NCI-H146 (cell line): ENCODE results near the gene SEMA3G.

Experiments used
- DNase-seq: peaks from one replicate; lab custom pipeline; 2025; lab: John Stamatoyannopoulos, UW

Gene SEMA3G

GRCh38 chr3:52408466-52408865 is 36.4 kb downstream of the SEMA3G start:
- no peak for DNase-seq

- no peak for DNase-seq
Measured at GRCh38 chr3:52407779-52408178, 37.1 kb downstream of the SEMA3G start.

GRCh38 chr3:52406791-52407510 is 38.0 kb downstream of the SEMA3G start:
- no peak for DNase-seq

- no peak for DNase-seq
Measured at GRCh38 chr3:52406231-52406661, 38.7 kb downstream of the SEMA3G start.

GRCh38 chr3:52405601-52406110 is 39.2 kb downstream of the SEMA3G start:
- no peak for DNase-seq

GRCh38 chr3:52405066-52405465 is 39.8 kb downstream of the SEMA3G start:
- no peak for DNase-seq

- no peak for DNase-seq
Measured at GRCh38 chr3:52404391-52404790, 40.5 kb downstream of the SEMA3G start.

GRCh38 chr3:52403955-52404354 is 40.9 kb downstream of the SEMA3G start:
- DNase-seq = no peak

GRCh38 chr3:52403271-52403841 is 41.5 kb downstream of the SEMA3G start:
- no peak for DNase-seq

GRCh38 chr3:52402706-52403270 is 42.1 kb downstream of the SEMA3G start:
- DNase-seq = no peak

GRCh38 chr3:52402101-52402521 is 42.8 kb downstream of the SEMA3G start:
- no peak for DNase-seq

GRCh38 chr3:52401551-52401950 is 43.4 kb downstream of the SEMA3G start:
- no peak for DNase-seq

- DNase-seq = no peak
Measured at GRCh38 chr3:52401021-52401420, 43.9 kb downstream of the SEMA3G start.

- no peak for DNase-seq
Measured at GRCh38 chr3:52400275-52400793, 44.6 kb downstream of the SEMA3G start.

GRCh38 chr3:52399593-52399992 is 45.3 kb downstream of the SEMA3G start:
- no peak for DNase-seq

GRCh38 chr3:52399131-52399530 is 45.8 kb downstream of the SEMA3G start:
- no peak for DNase-seq

GRCh38 chr3:52398670-52399081 is 46.2 kb downstream of the SEMA3G start:
- no peak for DNase-seq

GRCh38 chr3:52397676-52398399 is 47.1 kb downstream of the SEMA3G start:
- no peak for DNase-seq

GRCh38 chr3:52396907-52397591 is 47.9 kb downstream of the SEMA3G start:
- no peak for DNase-seq

GRCh38 chr3:52396011-52396906 is 48.6 kb downstream of the SEMA3G start:
- DNase-seq = no peak

GRCh38 chr3:52395503-52395865 is 49.4 kb downstream of the SEMA3G start:
- no peak for DNase-seq
